HTR-8/SVneo (cell line): Measurements from ENCODE around the gene SLC8A3.
"Not testable (repeated sequence)": the region's sequence is repeated elsewhere in the genome, so short reads cannot be mapped to it uniquely, and the experiment has no call there.

Source experiments
- DNase-seq: peaks from one replicate; pipeline ENCODE4 v3.0.0; 2011; ENCODE audit warnings: low spot score, mixed read lengths; ENCODE audit not compliant: insufficient read length
- FAIRE-seq: peaks from 2 replicates; lab custom pipeline; 2011; peaks lifted over from hg19 to GRCh38; lab: Jason Lieb, UNC

The SLC8A3 gene, protein sequence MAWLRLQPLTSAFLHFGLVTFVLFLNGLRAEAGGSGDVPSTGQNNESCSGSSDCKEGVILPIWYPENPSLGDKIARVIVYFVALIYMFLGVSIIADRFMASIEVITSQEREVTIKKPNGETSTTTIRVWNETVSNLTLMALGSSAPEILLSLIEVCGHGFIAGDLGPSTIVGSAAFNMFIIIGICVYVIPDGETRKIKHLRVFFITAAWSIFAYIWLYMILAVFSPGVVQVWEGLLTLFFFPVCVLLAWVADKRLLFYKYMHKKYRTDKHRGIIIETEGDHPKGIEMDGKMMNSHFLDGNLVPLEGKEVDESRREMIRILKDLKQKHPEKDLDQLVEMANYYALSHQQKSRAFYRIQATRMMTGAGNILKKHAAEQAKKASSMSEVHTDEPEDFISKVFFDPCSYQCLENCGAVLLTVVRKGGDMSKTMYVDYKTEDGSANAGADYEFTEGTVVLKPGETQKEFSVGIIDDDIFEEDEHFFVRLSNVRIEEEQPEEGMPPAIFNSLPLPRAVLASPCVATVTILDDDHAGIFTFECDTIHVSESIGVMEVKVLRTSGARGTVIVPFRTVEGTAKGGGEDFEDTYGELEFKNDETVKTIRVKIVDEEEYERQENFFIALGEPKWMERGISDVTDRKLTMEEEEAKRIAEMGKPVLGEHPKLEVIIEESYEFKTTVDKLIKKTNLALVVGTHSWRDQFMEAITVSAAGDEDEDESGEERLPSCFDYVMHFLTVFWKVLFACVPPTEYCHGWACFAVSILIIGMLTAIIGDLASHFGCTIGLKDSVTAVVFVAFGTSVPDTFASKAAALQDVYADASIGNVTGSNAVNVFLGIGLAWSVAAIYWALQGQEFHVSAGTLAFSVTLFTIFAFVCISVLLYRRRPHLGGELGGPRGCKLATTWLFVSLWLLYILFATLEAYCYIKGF

DNA sequence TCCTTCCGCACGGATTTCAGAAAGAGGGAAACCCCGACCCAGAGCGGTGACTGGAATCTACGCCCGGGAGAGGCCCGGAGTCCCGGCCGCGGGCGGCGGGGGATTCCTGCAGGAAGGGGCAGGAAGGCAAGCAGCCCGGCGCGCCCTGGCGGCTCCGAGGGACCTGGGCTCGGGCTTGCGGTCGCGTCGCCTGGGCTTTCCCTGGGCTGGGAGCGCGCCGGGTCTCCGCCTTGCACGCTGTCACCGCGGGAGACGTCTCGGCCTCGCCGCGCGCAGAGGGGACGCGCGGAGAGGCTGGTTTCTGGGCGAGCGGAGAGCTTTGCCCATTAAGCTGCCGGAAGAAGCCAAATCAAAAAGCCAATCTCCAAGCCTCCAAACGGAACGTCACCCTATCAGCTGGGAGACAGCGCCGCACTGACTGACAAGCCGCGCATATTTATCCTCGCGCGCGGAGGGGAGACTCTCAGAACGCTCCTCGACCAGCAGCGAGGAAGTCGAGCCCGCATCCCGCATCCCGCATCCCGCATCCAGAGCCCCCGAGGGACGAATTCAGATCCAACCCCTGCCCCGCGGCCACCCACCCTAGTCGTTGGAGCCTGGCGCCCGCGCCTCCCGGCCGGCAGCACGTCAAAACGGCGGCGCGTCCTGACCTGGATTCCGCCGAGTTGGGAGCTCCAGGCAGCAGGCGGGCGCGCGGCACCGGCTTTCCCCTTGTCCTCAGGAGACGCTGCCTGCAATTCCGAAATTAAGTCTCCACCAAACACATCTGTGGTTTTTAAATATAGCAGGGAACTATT is at the start of gene SLC8A3:
SLC8A3 (minus strand) TSS at position 293 of the 797 bp plus-strand sequence. CDS start 20,529 bp downstream, outside the sequence.
- DNase-seq (peak; percentile 62), FAIRE-seq (peak; percentile 69)

DNA sequence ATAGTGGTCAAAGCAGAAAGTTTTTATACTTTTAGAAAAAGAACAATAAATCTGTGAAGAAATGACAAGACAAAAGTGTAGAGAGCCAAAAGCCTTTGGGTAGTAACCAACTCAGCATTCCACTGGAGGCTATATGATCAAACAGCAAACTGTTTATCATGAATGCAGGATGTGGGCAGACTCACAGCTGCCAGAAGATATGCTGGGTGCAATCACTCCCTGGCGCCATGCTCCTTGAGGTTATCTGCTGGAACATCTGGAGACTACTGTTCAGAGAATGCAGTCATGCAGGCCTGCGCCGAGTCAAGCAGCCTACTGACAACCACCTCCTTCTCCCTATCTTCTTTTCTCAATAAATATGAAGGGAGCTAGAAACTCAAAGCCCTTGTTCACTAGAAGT is 49.0 kb upstream of the SLC8A3 start:
- no peak for DNase-seq
- FAIRE-seq = no peak

DNA sequence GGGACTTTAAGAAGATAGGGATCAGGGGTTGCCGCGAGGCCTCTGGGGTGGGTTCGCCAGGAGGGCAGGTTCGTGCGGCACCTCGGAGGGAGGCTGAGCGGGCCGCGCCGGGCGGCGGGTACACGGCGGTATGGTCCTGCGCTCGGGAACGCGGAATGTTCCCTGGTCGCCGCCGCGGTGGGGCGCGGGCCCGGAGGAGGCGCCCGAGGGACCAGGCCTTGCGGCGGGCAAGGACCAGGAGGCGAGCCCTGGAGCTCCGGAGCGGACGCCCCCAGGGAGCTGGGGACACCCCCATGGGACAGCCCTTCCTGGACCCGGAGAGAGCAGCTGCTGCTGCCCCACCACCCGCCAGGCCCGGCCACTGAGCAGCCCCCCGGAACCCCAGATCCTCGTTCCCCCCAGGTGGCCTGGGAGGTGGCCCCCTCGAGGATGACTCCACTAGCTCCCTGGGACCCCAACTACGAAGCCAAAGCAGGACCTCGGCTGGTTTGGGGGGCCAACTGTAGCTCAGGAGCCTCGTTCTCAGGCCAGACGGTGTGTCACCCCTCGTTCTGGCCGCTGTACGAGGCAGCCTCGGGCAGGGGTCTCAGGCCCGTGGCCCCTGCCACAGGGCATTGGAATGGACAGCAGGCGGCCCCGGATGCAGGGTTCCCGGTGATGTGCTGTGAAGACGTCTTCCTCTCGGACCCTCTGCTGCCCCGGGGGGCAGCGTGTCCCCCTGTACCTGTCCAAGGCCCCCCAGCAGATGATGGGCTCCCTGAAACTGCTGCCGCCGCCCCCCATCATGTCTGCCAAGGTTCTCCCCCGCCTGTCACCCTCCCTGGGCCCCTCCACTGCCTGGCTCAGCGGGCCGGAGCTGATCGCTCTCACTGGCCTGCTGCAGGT is 45.6 kb upstream of the SLC8A3 start:
- no peak for FAIRE-seq
- DNase-seq = no peak

DNA sequence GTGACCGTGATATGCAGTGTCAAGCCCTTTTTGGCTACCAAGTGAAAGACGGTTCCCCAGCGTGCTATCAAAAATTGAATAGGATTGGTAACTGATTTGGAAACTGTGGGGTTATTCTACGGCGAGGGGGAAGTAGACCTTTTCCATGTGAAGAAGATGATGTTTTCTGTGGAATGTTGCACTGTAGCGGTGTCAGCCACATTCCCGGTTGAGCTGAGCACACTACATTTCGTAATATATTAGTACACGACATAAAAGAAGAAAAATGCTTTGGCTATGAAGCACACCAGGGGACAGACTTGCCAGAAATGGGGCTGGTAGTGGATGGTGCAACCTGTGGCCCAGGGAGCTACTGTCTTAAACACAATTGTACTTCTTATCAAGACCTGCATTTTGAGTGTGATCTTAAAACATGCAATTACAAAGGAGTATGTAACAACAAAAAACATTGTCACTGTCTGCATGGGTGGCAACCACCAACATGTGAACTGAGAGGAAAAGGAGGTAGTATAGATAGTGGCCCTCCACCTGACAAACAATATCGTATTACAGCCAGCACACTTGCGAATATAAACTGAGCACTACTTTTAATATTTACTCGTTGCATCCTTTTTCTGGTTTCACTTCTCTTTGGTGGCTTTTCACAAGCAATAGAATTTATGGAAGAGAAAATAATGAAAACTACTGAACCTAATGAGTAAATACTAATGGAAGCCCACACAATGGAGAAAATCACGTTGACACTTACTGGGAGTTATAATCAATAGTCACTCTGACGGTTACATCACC is 43.2 kb upstream of the SLC8A3 start:
- not testable (repeated sequence) for DNase-seq
- peak; percentile 98 for FAIRE-seq

DNA sequence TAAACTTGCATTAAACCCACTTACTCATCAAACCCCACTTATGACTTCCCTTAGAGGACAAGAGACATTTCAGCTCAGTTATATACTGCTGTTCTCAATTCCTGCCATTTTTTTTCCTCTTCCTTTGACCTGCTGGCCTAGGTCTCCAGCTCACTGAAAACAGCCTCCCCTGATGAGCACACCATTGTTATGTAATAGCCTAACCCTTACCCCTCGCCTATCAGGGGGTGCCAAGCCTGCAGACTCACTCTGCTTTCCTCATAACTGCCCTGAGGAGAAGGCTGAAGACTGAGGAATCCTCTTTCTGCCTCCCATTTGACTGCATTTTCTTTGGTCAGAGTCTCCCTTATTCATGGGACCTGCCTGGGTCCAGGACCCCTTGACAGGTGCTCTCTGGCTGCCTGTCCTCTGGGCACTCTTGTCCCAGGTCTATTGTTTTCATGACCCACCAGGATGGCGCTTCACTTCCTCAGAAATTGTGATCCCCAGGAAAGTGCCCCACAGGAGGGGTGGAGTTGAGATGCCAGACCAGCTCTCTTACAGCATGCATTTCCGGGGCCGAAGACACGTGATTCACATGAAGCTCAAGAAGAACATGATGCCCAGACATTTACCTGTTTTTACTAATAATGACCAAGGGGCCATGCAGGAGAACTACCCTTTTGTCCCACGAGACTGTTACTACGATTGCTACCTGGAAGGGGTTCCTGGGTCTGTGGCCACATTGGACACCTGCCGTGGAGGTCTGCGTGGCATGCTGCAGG is 41.3 kb upstream of the SLC8A3 start:
- FAIRE-seq = peak; percentile 96
- DNase-seq = not testable (repeated sequence)

DNA sequence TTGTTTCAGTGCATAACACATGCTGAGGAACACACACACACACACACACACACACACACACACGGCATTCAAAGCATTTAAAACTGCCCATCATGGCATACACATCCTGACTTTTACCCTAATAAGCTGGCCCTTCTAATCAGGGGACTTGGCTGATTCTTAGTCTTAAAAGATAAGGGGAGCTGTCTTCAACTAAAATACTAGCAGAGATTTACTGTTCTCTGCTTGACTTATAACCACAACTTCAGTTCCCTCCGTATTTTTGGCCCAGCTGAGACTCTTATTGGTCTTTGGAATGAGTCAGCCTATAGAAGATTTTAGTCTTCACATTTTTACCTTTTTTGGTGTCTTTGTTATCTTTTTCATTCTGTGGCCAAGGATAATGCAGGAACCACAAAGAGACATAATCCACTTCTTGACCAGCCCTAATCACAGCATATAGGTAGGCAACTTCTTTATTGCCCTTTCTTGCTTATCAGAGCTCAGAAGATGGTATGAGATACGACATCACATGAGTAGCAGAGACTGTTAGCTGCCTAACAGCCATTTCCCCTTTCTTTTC is 25.1 kb upstream of the SLC8A3 start:
- FAIRE-seq = peak; percentile 83
- DNase-seq = no peak

DNA sequence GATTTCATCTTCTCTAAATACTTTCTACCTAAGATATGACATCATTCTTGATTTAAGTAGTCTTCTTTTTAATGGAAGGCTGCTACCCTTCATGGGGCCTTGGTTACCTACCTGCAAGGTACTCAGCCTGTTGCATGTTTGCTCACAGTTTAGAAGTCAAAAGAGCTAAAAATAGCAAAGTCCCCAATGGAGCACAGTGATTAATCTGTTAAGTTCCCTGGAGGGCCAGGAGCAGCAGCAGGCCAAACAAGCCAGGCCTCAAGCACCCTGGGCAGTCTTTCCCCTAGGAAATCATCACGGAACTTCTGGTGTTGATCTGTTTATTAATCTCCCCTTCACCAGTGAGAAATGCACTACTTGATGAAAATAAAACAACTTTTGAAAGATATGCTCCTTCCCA is 24.0 kb upstream of the SLC8A3 start:
- FAIRE-seq (no peak), DNase-seq (no peak)

DNA sequence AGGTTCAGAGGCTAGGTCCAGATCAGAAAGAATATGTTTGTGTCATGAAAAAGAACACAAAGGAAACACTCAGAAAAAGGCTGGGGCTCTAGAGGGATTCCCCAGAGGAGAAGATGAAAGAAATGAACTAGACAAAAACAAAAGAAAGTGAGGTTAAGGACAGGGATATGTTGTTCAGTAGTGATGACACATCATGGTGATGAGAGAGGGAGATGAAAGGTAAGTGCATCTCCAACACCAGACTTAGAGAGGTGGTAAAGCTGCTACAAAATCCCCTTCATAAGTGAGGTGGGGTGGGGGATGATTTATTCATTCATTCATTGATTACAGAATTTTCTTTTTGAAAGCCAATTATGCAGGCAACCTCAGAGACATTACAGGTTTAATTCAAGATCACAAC is 19.6 kb upstream of the SLC8A3 start:
- peak; percentile 74 for FAIRE-seq
- DNase-seq = no peak

DNA sequence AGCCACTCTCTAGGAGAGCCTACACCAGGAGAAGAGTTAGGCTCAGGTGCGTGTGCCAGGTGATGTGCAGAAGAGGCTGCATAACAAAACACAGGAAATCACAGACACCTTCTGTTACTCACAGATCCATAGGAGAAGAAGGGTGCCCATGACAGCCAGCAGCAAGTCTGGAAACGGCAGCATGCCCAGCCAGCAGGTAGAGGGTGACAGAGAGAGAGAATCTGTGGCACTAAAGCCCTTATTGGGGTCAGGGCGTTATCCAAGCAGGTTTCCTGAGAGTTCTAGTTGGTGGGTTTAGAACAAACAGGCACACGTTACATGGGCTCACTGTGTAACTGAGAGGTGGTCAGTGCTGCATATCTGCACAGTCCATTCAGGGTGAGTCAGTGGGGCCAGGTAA is 14.9 kb upstream of the SLC8A3 start:
- FAIRE-seq = peak; percentile 69

DNA sequence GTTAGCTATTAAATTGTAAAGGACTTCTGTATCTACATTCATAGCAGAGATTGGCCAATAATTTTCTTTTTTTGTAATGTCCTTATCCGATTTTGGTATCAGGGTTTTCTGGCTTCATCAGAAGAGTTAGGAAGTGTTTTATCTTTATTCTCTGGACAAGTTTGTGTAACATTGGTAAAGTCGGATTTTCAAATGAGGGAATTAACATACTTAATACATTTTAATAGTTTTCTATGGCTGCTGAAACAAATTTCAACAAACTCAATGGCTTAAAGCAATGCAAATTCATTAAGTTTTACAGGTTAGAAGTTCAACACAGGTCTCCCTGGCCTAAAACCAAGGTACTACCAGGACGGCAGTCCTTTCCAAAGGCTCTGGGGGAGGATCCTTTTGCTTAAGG is 13.2 kb upstream of the SLC8A3 start:
- FAIRE-seq (no peak), DNase-seq (no peak)

More for the DNA sequence above, 14.9 kb upstream of the SLC8A3 start:
- no peak for DNase-seq

DNA sequence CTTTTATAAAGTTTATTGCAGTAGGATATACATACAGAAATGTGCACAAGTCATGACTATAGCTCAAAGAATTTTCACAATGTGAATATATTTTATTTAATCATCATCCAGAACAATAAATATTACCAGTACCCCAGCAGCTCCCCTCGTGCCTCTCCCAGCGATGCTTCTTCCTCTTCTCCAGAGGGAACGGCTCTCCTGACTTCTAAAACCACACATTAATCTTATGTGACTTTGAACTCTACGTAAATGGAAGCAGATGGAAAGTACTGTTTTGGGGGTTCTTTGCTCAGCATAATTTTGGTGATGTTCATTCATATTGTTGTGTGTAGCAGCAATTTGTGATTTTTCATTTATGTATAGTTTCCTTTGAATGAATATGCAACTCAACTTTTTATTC is 4.6 kb upstream of the SLC8A3 start:
- DNase-seq (no peak), FAIRE-seq (no peak)

DNA sequence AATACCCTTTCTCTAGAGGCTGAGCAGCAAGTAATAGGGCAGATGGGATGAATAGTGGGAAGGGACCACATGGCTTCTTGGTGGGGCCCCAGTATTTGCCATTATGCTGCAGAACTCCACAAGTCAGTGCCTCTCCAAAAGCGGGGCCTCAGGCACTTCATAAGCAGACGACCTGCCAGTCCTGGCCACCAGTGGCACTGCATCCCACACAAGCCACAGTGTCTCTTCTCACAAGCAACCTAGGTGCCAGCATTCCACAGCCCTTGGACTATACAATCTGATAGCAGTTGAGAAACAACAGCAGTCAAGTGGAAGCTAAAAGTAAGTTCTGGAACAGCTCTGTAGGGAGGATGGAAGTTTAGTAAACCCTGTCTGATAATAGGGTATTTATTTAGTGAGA is 4.2 kb upstream of the SLC8A3 start:
- FAIRE-seq (peak; percentile 67), DNase-seq (no peak)

DNA sequence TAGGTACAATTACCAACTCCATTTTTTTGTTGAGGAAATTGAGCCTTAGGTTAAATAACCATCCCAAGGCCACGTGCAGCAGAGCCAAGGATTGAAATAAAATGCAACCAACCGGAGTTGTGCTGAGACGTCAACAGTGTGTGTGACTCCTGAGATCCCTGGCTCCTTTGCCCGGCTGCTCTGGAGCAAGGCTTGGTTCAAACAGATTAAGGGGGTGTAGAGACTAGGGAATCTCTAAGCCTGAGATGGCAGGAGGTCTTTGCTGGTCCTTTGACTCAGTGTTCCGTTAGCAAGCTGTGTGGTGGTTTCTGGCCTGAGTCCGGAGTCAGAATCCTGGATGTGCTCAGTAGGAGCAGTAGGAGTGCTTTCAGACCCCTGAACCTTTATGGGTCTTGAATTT is 1.4 kb upstream of the SLC8A3 start:
- FAIRE-seq = peak; percentile 38

DNA sequence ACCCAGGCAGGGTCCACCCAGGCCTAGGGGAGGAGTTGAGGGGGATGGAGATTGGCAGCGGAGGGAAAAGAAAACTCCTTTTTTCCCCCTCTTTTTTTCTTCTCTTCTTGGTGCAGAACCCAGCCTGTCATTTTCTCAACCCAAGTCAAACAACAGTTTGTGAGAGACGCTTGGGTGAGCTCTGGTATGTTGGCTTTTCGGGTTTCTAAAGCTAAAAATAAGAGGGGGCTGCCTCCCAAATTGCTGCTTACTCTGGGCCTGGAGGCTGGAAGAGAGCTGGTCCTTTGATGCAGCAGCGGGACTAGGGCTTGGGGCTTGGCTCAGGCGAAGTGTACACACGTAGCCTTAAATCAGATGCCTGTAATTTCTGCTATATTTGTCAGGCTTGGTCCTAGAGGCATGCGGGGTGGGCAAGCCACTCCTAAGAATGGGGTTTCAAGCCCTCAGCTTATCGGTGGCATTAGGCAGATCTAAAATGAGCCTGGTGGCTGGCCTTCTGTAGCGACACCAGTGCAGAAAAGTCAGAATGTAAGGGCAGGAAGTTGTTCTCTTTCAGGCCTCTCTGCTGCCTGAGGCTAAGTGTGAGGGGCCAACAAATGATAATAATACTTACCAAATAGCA is 816 bp upstream of the SLC8A3 start:
- peak; percentile 72 for FAIRE-seq
- DNase-seq = no peak

More for the DNA sequence above, 1.4 kb upstream of the SLC8A3 start:
- DNase-seq = no peak

DNA sequence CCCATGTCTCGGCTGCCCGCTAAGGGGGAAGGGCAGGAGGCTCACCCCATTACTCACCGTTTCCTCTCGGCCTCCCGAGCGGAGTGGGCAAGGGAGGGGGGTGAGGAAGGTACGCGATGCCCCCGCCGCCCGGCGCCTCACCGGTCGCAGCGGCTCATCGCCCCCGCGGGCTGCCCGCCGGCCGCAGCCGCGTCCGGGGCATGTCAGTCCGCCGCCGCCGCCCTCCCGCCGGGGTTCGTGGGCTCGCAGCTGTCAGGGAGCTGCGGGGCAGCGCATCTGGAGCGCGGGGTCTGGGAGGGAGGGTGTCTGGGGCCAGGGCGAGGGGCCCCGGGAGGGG is 461 bp downstream of the SLC8A3 start:
- DNase-seq (peak; percentile 53), FAIRE-seq (no peak)

DNA sequence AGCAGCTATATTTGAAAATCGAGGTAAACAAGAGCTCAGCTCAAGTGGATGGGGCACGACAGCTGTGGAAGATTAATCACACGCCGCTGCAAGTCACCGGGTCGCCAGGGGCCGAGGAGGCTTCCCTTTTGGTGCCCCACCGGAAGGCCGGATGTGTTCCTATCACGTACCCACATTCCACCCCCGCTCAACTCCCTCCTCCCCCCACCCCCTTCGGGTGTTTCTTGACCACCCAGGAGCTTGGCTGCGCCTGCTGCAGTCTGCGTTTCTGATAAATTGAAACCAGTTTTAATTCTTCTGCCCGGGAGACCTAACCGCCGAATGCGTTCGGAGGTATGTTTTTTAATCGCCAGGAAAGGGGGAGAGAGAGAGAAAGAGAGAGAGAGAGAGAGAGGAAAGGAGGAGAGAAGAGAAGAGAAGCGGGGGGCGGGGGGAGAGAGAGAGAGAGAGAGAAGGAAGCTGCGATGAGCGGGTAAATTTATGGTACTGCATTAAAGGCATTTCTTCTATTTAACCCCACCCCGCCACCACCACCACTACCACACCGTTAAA is 1.8 kb downstream of the SLC8A3 start:
- no peak for FAIRE-seq

DNA sequence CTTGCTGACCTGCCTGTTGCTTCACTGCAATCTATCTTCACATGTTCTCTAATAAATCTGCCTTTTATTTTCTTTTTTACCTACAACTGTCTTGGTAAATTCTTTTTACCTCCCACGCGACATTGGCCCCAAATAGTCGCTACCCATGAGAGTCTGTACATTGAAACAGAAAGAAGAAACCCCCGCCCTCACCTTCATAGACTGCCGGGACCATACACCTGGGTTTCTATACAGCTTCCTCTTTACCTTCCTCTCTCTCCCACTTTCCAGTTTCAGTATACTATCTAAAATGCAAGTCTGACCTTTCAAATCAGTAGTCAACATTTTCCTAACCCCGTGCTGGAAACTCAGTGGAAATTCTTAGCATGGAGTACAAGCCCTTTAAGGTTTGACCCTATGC is 4.8 kb downstream of the SLC8A3 start:
- DNase-seq = no peak
- no peak for FAIRE-seq

More for the DNA sequence above, 1.8 kb downstream of the SLC8A3 start:
- DNase-seq = peak; percentile 35
